Esophagus muscularis mucosa (tissue), 4 donors: ENCODE results near the gene ECD. TPM values are rescaled to one million over a fixed set of nuclear protein-coding genes. Genes with fewer than 3 reads are reported as not detected.
A peak's percentile ranks its signal among the peaks of the same experiment; 100 is the strongest.
"Not testable (repeated sequence)": the region's sequence is repeated elsewhere in the genome, so short reads cannot be mapped to it uniquely, and the experiment has no call there.

Experiments
- DNase-seq: peaks from one replicate; pipeline ENCODE4 v3.0.0-alpha.2; 2017; ENCODE audit errors: extremely low spot score
- H3K27ac ChIP-seq, 4 donors: fragments of 200-600 bp; sonication (generic); replicated peaks in 1 of 4; 1 replicate in 3 of 4; 2 replicates in 1 of 4; pipeline ENCODE4 v1.5.1; 2016 to 2019; ENCODE audit warnings: mild to moderate bottlenecking in 1 of 4
- H3K27me3 ChIP-seq, 4 donors: fragments of 200-600 bp; sonication (generic); one replicate each; pipeline versions ENCODE4 v1.5.1 to v1.6.0; 2016 to 2019
- H3K36me3 ChIP-seq, 4 donors: fragments of 200-600 bp; sonication (generic); one replicate each; pipeline ENCODE4 v1.5.1; 2016 to 2019
- H3K4me1 ChIP-seq, 4 donors: fragments of 200-600 bp; sonication (generic); one replicate each; pipeline ENCODE4 v1.5.1; 2016 to 2019
- H3K4me3 ChIP-seq, 4 donors: fragments of 200-600 bp; sonication (generic); 1 replicate in 2 of 4; 2 replicates in 2 of 4; pipeline ENCODE4 v1.5.1; 2016 to 2019; ENCODE audit warnings: mild to moderate bottlenecking in 4 of 4, moderate library complexity in 1 of 4
- H3K9me3 ChIP-seq, 4 donors: fragments of 200-600 bp; sonication (generic); 1 replicate in 3 of 4; 2 replicates in 1 of 4; pipeline ENCODE4 v1.5.1; 2016 to 2019
- CTCF ChIP-seq, 3 experiments: fragments of 200-600 bp in 2 of 3; fragments of 450-650 bp in 1 of 3; sonication (generic) in 2 of 3; IDR thresholded peaks; one replicate each; pipeline ENCODE4 v1.5.1; 2017 to 2019; ENCODE audit warnings: antibody characterized with exemption in 3 of 3, mild to moderate bottlenecking in 2 of 3, moderate library complexity in 1 of 3
- EP300 ChIP-seq: sonication (generic); formaldehyde crosslinking; IDR thresholded peaks from one replicate; pipeline ENCODE4 v1.6.1; 2017; ENCODE audit warnings: antibody characterized with exemption
- POLR2A ChIP-seq: fragments of 450-650 bp; IDR thresholded peaks from one replicate; pipeline ENCODE4 v1.6.1; 2017; ENCODE audit warnings: antibody characterized with exemption, moderate library complexity, mild to moderate bottlenecking, low read depth
- POLR2AphosphoS5 ChIP-seq, 2 donors: sonication (generic); formaldehyde crosslinking; IDR thresholded peaks; one replicate each; pipeline ENCODE4 v1.6.1; 2017; ENCODE audit warnings: antibody characterized with exemption in 2 of 2
- WGBS: methylation state at CpG from one replicate; pipeline ENCODE4 v1.1.5; 2018; 5-methylcytosine and 5-hydroxymethylcytosine counted together
- intact Hi-C: fragments of 100-400 bp; cut with DNase I; formaldehyde crosslinking; loops from one replicate; pipeline ENCODE4 v1.15.1; 2023
- total RNA-seq, 4 donors: library from RNA; depleted of rRNA; stranded (reverse); fragments of >200 nt; gene quantifications; one replicate each; pipeline versions ENCODE4 v1.1.0 to v1.2.1, GENCODE V29; 2016

The ECD gene
- total RNA-seq, 4 donors from 2014 or later = 22.7 to 30.3 (median 25.5) TPM

GRCh38 chr10:73113551-73113950 is 54.3 kb downstream of the ECD start:
- intact Hi-C loops = no loop called here
- Histone ChIP-seq H3K27me3 (no peaks in the 10 kb centered on the region), H3K4me3 (no peak overlapping the region), H3K27ac (no peak overlapping the region), H3K4me1 (peaks cover 9 to 19% (median 13%) of the 10 kb centered on the region in 4 donors), H3K9me3 (no peaks in the 10 kb centered on the region), H3K36me3 (peaks cover 4 to 12% (median 6%) of the 10 kb centered on the region in 4 donors)
- DNase-seq = no peak
- TF ChIP-seq EP300 (no peak), POLR2A (no peak)
- 50% methylated on average over 1 of the region's 1 CpG for WGBS

GRCh38 chr10:73112032-73112431 is 55.8 kb downstream of the ECD start:
- 97% methylated on average over 13 of the region's 13 CpGs for WGBS
- intact Hi-C loops = not testable (repeated sequence)

GRCh38 chr10:73110345-73110849 is 57.4 kb downstream of the ECD start, which contains the start of gene NUDT13:
Gene NUDT13 (plus strand): TSS chr10:73110455. CDS start chr10:73114366, 3,911 bp downstream.
- TF ChIP-seq POLR2A = no peak
- no peak for TF ChIP-seq CTCF (IDR thresholded peaks at IDR 0.05)
- TF ChIP-seq POLR2AphosphoS5 (IDR thresholded peaks at IDR 0.05) = peak; percentile 84 to 95
- DNase-seq = peak; percentile 92
- peak within 1 kb of the TSS; percentile 52 to 69 (median 58) for H3K4me3 ChIP-seq
- intact Hi-C loops = loop anchor here (2.0 kb wide), 1 partner anchor 14 kb away; the partner anchor contains the start of gene P4HA1
- 2% methylated on average over 5 of the region's 5 CpGs for WGBS
- H3K36me3 ChIP-seq = peaks cover 0 to 11% (median 4%) of the 10 kb centered on the region in 4 donors
- H3K9me3 ChIP-seq = no peaks in the 10 kb centered on the region
- peaks cover 0 to 8% (median 6%) of the 10 kb centered on the region in 4 donors for H3K4me1 ChIP-seq
- H3K27me3 ChIP-seq = no peaks in the 10 kb centered on the region
- H3K27ac ChIP-seq = peak within 1 kb of the TSS; percentile 83 to 86 (median 84)

More at GRCh38 chr10:73112032-73112431, 55.8 kb downstream of the ECD start:
- not testable (repeated sequence) for DNase-seq, H3K27me3 ChIP-seq, H3K27ac ChIP-seq, H3K4me3 ChIP-seq, H3K4me1 ChIP-seq, H3K9me3 ChIP-seq
- peaks cover 4 to 11% (median 6%) of the 10 kb centered on the region in 4 donors for H3K36me3 ChIP-seq

- H3K27ac ChIP-seq, DNase-seq, H3K4me3 ChIP-seq, intact Hi-C loops, H3K9me3 ChIP-seq, H3K27me3 ChIP-seq, H3K4me1 ChIP-seq: not testable (repeated sequence)
- peaks cover 0 to 11% (median 3%) of the 10 kb centered on the region in 4 donors for H3K36me3 ChIP-seq
- WGBS = 89% methylated on average over 4 of the region's 4 CpGs
Observed at GRCh38 chr10:73109248-73109652, 58.6 kb downstream of the ECD start.

DNA sequence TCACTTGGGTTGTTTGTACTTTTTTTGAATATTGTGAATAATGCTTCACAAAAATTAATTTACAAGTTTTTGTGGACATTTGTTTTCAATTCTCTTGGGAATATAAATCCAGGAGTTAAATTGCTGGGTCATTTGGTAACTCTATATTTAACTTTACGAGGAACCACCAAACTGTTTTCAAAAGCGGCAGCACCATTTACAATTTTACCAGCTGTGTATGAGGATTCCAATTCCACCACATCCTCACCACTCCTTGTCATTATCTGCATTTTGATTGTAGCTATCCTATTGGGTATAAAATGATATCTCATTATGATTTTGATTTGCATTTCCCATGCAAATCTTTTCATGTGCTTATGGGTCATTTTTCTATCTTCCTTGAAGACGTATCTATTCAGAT is 61.5 kb downstream of the ECD start:
- no peaks in the 10 kb centered on the region for H3K9me3 ChIP-seq
- H3K4me1 ChIP-seq = peaks cover 0 to 7% (median 2%) of the 10 kb centered on the region in 4 donors
- no peak overlapping the region for H3K4me3 ChIP-seq
- no peak for TF ChIP-seq CTCF (IDR thresholded peaks at IDR 0.05)
- no peak for TF ChIP-seq EP300
- no peak for TF ChIP-seq POLR2A
- no peak for TF ChIP-seq POLR2AphosphoS5 (IDR thresholded peaks at IDR 0.05)
- no peak overlapping the region for H3K27ac ChIP-seq
- no peak for DNase-seq
- no peaks in the 10 kb centered on the region for H3K27me3 ChIP-seq
- intact Hi-C loops = no loop called here
- H3K36me3 ChIP-seq = peaks cover 0 to 11% (median 3%) of the 10 kb centered on the region in 4 donors
- WGBS = 87% methylated on average over 3 of the region's 3 CpGs

DNA sequence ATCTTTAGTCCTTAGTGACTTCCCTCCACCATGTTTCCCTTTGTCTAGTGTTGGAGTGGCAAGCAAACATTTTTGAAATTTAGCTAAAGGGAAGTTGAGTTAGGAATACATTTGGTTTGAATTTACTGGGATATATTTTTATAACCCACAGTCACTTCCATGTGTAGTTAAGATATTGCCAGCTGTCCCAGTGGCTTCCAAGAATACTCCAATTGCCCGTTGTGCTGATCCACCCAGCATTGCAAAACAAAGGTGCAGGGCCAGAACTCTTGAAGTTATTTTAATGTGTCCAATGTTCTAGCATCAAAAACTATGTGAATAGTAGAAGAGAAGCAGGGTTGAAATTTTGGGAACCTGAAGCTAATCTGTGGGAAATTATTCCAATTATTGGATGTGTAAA is 68.7 kb downstream of the ECD start:
- WGBS = 75% methylated on average over 1 of the region's 1 CpG
- Histone ChIP-seq H3K27me3 (no peaks in the 10 kb centered on the region), H3K36me3 (peaks cover 0 to 4% (median 0%) of the 10 kb centered on the region in 4 donors), H3K27ac (no peak overlapping the region), H3K4me3 (no peak overlapping the region), H3K4me1 (peaks cover 13 to 20% (median 16%) of the 10 kb centered on the region in 4 donors), H3K9me3 (no peaks in the 10 kb centered on the region)
- no peak for DNase-seq
- TF ChIP-seq EP300 (no peak), CTCF (IDR thresholded peaks at IDR 0.05) (no peak), POLR2A (no peak), POLR2AphosphoS5 (IDR thresholded peaks at IDR 0.05) (no peak)
- intact Hi-C loops = no loop called here
